ENCODE data around the gene EDC3. TPM values are rescaled to one million over a fixed set of nuclear protein-coding genes. Genes with fewer than 3 reads are reported as not detected.
A peak's percentile ranks its signal among the peaks of the same experiment; 100 is the strongest.

Gene EDC3
- total and polyA plus RNA-seq, 8 donors = 27.9 to 43.6 (median 36.7) TPM

GRCh38 chr15:74635228-74635627 lies 60.6 kb downstream of the EDC3 start:
- intact Hi-C loops (cut with DNase I) = loop anchor here (2.0 to 10.0 kb wide), 3 partner anchors 130 to 320 kb away; partner anchors contain the start of gene RPP25 (in 1 of the 2)
- TF ChIP-seq CTCF (IDR thresholded peaks at IDR 0.05) = peak; percentile 76 to 92
- Histone ChIP-seq H3K27ac (no peak overlapping the region), H3K4me1 (peaks cover 0 to under 1% of the 10 kb centered on the region in 2 donors), H3K4me3 (no peak overlapping the region), H3K36me3 (peaks cover 0 to 99% of the 10 kb centered on the region in 2 donors), H3K27me3 (no peaks in the 10 kb centered on the region), H3K9me3 (no peaks in the 10 kb centered on the region)
- DNase-seq = peak in 1 of 4 donors; percentile 67
- ATAC-seq = peak; percentile 88

- TF ChIP-seq CTCF (IDR thresholded peaks at IDR 0.05) = no peak
- ATAC-seq = no peak
- intact Hi-C loops (cut with DNase I) = loop anchor here (2.0 to 10.0 kb wide), 3 partner anchors 131 to 321 kb away; partner anchors contain the start of gene RPP25 (in 1 of the 2)
- no peaks in the 10 kb centered on the region for H3K4me1 ChIP-seq
- H3K27ac ChIP-seq = no peak overlapping the region
- no peaks in the 10 kb centered on the region for H3K9me3 ChIP-seq
- H3K36me3 ChIP-seq = peaks cover 0 to 99% of the 10 kb centered on the region in 2 donors
- no peak overlapping the region for H3K4me3 ChIP-seq
- no peaks in the 10 kb centered on the region for H3K27me3 ChIP-seq
- DNase-seq = no peak
These were observed 62.0 kb downstream of the EDC3 start for GRCh38 chr15:74633781-74634180.

- DNase-seq (no peak), ATAC-seq (no peak)
- no peak for TF ChIP-seq CTCF (IDR thresholded peaks at IDR 0.05)
- Histone ChIP-seq H3K4me1 (no peaks in the 10 kb centered on the region), H3K36me3 (peaks cover 0 to 99% of the 10 kb centered on the region in 2 donors), H3K27ac (no peak overlapping the region), H3K9me3 (no peaks in the 10 kb centered on the region), H3K4me3 (no peak overlapping the region), H3K27me3 (no peaks in the 10 kb centered on the region)
- intact Hi-C loops (cut with DNase I) = loop anchor here (10.0 kb wide), 2 partner anchors 132 to 322 kb away; partner anchors contain the start of gene RPP25 (in 1 of the 2)
These were observed 63.2 kb downstream of the EDC3 start for GRCh38 chr15:74632601-74633000.

- Histone ChIP-seq H3K27ac (no peak overlapping the region), H3K27me3 (no peaks in the 10 kb centered on the region), H3K36me3 (peaks cover 0 to 99% of the 10 kb centered on the region in 2 donors), H3K9me3 (no peaks in the 10 kb centered on the region), H3K4me3 (no peak overlapping the region), H3K4me1 (no peaks in the 10 kb centered on the region)
- peak in 2 of 4 donors; percentile 66 to 83 for DNase-seq
- ATAC-seq = peak; percentile 70
- peak; percentile 77 to 86 for TF ChIP-seq CTCF (IDR thresholded peaks at IDR 0.05)
- intact Hi-C loops (cut with DNase I) = loop anchor here (10.0 kb wide), 2 partner anchors 133 to 323 kb away; partner anchors contain the start of gene RPP25 (in 1 of the 2)
These were observed 63.8 kb downstream of the EDC3 start for GRCh38 chr15:74631935-74632560.

- H3K36me3 ChIP-seq = peaks cover 0 to 99% of the 10 kb centered on the region in 2 donors
These were observed 64.4 kb downstream of the EDC3 start for GRCh38 chr15:74631408-74631807.

More at GRCh38 chr15:74631408-74631807, 64.4 kb downstream of the EDC3 start:
- ATAC-seq = no peak
- no peak for DNase-seq
- no peak overlapping the region for H3K4me3 ChIP-seq
- H3K4me1 ChIP-seq = no peaks in the 10 kb centered on the region
- no peak overlapping the region for H3K27ac ChIP-seq
- intact Hi-C loops (cut with DNase I) = loop anchor here (10.0 kb wide), 2 partner anchors 133 to 323 kb away; partner anchors contain the start of gene RPP25 (in 1 of the 2)
- no peak for TF ChIP-seq CTCF (IDR thresholded peaks at IDR 0.05)
- H3K27me3 ChIP-seq = no peaks in the 10 kb centered on the region
- no peaks in the 10 kb centered on the region for H3K9me3 ChIP-seq

All from left lung (tissue), 10 donors.